Activated effector memory CD4-positive, alpha-beta T cell treated with anti-CD3 and anti-CD28 coated beads, Interleukin-2, amount 50 U/mL, for 16 hours (primary cell): ENCODE results near the gene F7.
"Not testable (repeated sequence)": the region's sequence is repeated elsewhere in the genome, so short reads cannot be mapped to it uniquely, and the experiment has no call there.

ENCODE experiments used
- DNase-seq: peaks from one replicate; pipeline ENCODE4 v3.0.0-alpha.2; 2020

The F7 gene

GRCh38 chr13:113105032-113105920 lies at the start of gene F7:
TSS of gene F7 (plus strand) at chr13:113105791. CDS start at chr13:113105842, 51 bp downstream.
- no peak for DNase-seq

GRCh38 chr13:113057084-113057483 lies 48.5 kb upstream of the F7 start:
- no peak for DNase-seq

GRCh38 chr13:113057559-113057958 lies 48.0 kb upstream of the F7 start:
- not testable (repeated sequence) for DNase-seq

GRCh38 chr13:113058129-113058987 lies 47.2 kb upstream of the F7 start:
- DNase-seq: no peak

- no peak for DNase-seq
These were observed 46.4 kb upstream of the F7 start for GRCh38 chr13:113058988-113059850.

GRCh38 chr13:113059891-113060290 lies 45.7 kb upstream of the F7 start:
- DNase-seq: no peak

GRCh38 chr13:113060557-113061270 lies 44.9 kb upstream of the F7 start:
- DNase-seq: no peak

- DNase-seq: no peak
These were observed 44.3 kb upstream of the F7 start for GRCh38 chr13:113061271-113061625.

- no peak for DNase-seq
These were observed 43.7 kb upstream of the F7 start for GRCh38 chr13:113061796-113062425.

GRCh38 chr13:113062691-113063090 lies 42.9 kb upstream of the F7 start:
- DNase-seq: no peak

GRCh38 chr13:113063091-113063491 lies 42.5 kb upstream of the F7 start:
- no peak for DNase-seq

GRCh38 chr13:113064000-113064533 lies 41.5 kb upstream of the F7 start:
- DNase-seq: no peak

GRCh38 chr13:113064534-113065405 lies 40.8 kb upstream of the F7 start:
- DNase-seq: no peak

- no peak for DNase-seq
These were observed 40.0 kb upstream of the F7 start for GRCh38 chr13:113065406-113066141.

GRCh38 chr13:113066142-113066455 lies 39.5 kb upstream of the F7 start:
- DNase-seq: no peak

- DNase-seq: no peak
These were observed 38.8 kb upstream of the F7 start for GRCh38 chr13:113066746-113067145.

- no peak for DNase-seq
These were observed 35.5 kb upstream of the F7 start for GRCh38 chr13:113069861-113070805.

GRCh38 chr13:113070855-113071254 lies 34.7 kb upstream of the F7 start:
- DNase-seq: no peak

GRCh38 chr13:113072376-113072775 lies 33.2 kb upstream of the F7 start:
- DNase-seq: no peak
